ENCODE results near the gene FLT3. TPM values are rescaled to one million over a fixed set of nuclear protein-coding genes. Genes with fewer than 3 reads are reported as not detected.

The FLT3 gene
- total and polyA plus RNA-seq, 2 donors from 2014 or later, result 2.9 TPM; not detected in 1

DNA sequence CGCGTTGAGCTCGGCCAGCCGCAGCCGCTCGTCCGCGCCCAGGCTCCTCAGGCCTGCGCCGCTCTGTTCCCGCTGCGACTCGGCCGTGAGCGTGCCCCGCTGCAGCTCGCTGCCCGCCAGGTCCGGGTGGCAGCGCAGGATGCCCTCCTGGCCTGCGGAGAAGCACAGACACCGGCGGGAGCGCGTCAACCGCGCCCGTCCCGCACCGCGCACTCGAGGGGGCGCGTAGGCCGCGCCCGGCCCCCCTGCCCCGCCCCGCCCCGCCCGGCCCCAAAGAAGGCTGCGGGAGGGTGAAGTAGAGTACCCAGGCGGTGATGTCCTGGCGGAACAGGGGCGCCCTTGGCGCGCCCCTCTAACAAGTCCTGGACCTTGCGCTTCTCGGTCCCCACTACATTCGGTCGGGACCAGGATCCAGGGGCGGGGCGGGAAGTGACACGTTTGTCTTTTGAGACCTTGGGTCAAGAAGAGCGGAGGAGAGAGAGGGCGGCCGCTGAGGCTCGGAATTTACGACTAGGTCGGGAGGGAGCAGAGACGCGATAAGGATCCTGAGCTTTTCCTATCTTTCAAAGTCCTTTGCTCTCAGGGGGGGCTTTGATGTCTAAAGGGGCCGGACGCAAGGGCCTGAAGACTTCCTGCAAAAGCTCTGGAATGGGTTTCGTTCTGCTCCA lies 121.9 kb downstream of the FLT3 start:
- Histone ChIP-seq H3K4me3 (ENCODE audit: low read length in 3 of 3) (no peak overlapping the region), H3K27ac (ENCODE audit: low read depth in 2 of 2, low read length in 2 of 2) (no peak overlapping the region), H3K9me3 (ENCODE audit: control insufficient read depth in 2 of 3, insufficient read depth in 1 of 3, low read length in 3 of 3) (no peaks in the 10 kb centered on the region), H3K36me3 (ENCODE audit: control insufficient read depth in 2 of 3, insufficient read depth in 3 of 3, low read length in 3 of 3) (no peaks in the 10 kb centered on the region), H3K27me3 (ENCODE audit: control insufficient read depth, insufficient read depth, low read length) (peaks cover 72% of the 10 kb centered on the region), H3K9ac (ENCODE audit: low read length in 3 of 3) (no peak overlapping the region), H3K4me1 (ENCODE audit: control insufficient read depth in 2 of 3, insufficient read depth in 2 of 3, low read depth in 1 of 3, low read length in 3 of 3) (peaks cover 0 to 2% (median 0%) of the 10 kb centered on the region in 3 donors)
- DNase-seq (no peak), FAIRE-seq (no peak)
- TF ChIP-seq, protein P1, sequence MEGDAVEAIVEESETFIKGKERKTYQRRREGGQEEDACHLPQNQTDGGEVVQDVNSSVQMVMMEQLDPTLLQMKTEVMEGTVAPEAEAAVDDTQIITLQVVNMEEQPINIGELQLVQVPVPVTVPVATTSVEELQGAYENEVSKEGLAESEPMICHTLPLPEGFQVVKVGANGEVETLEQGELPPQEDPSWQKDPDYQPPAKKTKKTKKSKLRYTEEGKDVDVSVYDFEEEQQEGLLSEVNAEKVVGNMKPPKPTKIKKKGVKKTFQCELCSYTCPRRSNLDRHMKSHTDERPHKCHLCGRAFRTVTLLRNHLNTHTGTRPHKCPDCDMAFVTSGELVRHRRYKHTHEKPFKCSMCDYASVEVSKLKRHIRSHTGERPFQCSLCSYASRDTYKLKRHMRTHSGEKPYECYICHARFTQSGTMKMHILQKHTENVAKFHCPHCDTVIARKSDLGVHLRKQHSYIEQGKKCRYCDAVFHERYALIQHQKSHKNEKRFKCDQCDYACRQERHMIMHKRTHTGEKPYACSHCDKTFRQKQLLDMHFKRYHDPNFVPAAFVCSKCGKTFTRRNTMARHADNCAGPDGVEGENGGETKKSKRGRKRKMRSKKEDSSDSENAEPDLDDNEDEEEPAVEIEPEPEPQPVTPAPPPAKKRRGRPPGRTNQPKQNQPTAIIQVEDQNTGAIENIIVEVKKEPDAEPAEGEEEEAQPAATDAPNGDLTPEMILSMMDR (IDR thresholded peaks at IDR 0.05; ENCODE audit: borderline replicate concordance, extremely low read depth, insufficient read depth), result no peak
- intact Hi-C loops (cut with DNase I), result no loop called here

DNA sequence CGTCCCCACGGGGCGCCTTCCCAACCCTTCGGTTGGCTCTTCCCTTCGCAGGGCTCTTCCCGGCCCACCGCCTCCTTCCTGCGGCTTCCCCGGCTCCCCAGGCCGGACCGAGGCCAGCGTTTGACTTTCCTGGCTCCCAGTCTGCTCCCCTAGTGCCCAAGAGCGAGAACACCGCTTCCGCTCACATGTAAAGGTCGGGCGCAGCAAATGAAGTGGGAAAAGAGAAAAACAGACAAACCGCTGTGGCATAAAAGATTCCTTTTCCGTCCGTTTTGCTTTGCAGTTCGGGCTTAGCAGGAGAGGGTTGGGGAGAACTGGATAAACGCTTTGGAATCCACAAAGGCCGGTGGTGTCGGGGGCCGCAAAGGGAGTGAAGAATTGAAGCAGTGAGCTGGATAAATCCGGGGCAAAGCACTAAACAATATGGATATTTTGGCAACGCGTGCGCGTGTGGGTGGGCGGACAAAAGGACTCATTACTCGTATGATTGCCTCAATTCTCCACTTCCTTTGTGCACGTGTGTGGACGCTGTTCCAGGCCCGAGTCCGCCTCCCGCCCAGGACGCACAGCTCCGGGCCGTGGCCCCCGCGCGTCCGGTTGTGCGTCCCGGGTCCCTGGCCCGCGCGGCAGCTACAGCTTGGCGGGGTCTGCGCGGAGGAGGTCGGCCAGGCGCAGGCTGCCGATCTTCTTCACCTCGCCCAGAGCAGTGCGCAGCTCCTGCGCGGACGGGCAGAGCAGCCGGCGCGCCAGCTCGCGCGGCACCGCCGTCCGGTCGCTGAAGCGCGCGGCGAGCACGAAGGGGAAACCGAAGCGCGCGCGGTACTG lies 122.7 kb downstream of the FLT3 start:
- Histone ChIP-seq H3K36me3 (ENCODE audit: control insufficient read depth in 2 of 3, insufficient read depth in 3 of 3, low read length in 3 of 3) (no peaks in the 10 kb centered on the region), H3K27ac (ENCODE audit: low read depth in 2 of 2, low read length in 2 of 2) (no peak overlapping the region), H3K9me3 (ENCODE audit: control insufficient read depth in 2 of 3, insufficient read depth in 1 of 3, low read length in 3 of 3) (no peaks in the 10 kb centered on the region), H3K4me1 (ENCODE audit: control insufficient read depth in 2 of 3, insufficient read depth in 2 of 3, low read depth in 1 of 3, low read length in 3 of 3) (peaks cover 0 to 2% (median 0%) of the 10 kb centered on the region in 3 donors), H3K4me3 (ENCODE audit: low read length in 3 of 3) (no peak overlapping the region), H3K9ac (ENCODE audit: low read length in 3 of 3) (no peak overlapping the region), H3K27me3 (ENCODE audit: control insufficient read depth, insufficient read depth, low read length) (peaks cover 68% of the 10 kb centered on the region)
- no peak for FAIRE-seq
- TF ChIP-seq, protein P1 (IDR thresholded peaks at IDR 0.05; ENCODE audit: borderline replicate concordance, extremely low read depth, insufficient read depth), result no peak
- DNase-seq, result no peak
- intact Hi-C loops (cut with DNase I), result no loop called here

DNA sequence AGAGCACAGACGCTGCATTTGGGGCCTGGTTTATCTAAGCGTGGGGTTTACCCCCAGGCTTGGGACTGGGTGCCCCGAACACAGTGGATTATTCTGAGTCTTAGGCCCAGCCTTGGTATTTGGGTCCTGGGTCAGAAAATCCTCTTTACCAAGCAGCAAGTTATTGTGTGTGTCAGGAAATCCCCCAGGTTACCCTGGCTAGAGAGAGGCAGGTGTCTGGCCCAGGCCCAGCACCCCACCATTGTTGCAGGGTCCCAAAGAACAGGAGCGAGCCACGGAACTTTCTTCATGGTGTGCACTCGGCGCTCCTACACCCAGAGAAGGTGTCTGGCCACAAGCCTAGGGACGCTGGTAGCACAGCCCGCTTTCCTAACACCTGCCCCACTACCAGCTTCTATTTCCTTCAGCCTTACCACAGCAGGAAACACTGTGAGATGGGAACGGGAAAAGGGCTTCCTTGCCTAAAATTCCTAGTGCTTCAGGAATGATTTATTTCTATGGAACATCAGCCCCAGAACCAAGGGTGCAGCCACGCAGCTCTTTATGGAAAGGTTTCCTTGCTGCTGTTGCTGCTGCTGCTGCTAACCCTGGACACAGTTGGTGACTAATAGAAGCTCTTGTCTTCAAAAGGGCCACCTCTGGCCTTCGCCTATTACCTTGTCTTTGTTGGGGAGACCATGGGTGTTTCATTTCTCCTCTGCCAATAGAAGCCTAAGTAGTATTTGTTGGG lies 123.8 kb downstream of the FLT3 start:
- Histone ChIP-seq H3K27ac (ENCODE audit: low read depth in 2 of 2, low read length in 2 of 2) (no peak overlapping the region), H3K36me3 (ENCODE audit: control insufficient read depth in 2 of 3, insufficient read depth in 3 of 3, low read length in 3 of 3) (no peaks in the 10 kb centered on the region), H3K9me3 (ENCODE audit: control insufficient read depth in 2 of 3, insufficient read depth in 1 of 3, low read length in 3 of 3) (no peaks in the 10 kb centered on the region), H3K4me1 (ENCODE audit: control insufficient read depth in 2 of 3, insufficient read depth in 2 of 3, low read depth in 1 of 3, low read length in 3 of 3) (peaks cover 0 to 2% (median 0%) of the 10 kb centered on the region in 3 donors), H3K9ac (ENCODE audit: low read length in 3 of 3) (no peak overlapping the region), H3K27me3 (ENCODE audit: control insufficient read depth, insufficient read depth, low read length) (peaks cover 64% of the 10 kb centered on the region), H3K4me3 (ENCODE audit: low read length in 3 of 3) (no peak overlapping the region)
- intact Hi-C loops (cut with DNase I), result no loop called here
- DNase-seq (no peak), FAIRE-seq (no peak)
- TF ChIP-seq, protein P1 (IDR thresholded peaks at IDR 0.05; ENCODE audit: borderline replicate concordance, extremely low read depth, insufficient read depth), result no peak

All from kidney (tissue), 14 donors.